HG03354 (cell line): ENCODE results near the gene ABHD17C.

Source experiments
- ATAC-seq: cut with Tn5 transposase; IDR thresholded peaks from one replicate; pipeline ENCODE4 v1.9.1; 2021; ENCODE audit warnings: mild to moderate bottlenecking; ENCODE audit not compliant: unreplicated experiment, poor library complexity, severe bottlenecking

ABHD17C gene

GRCh38 chr15:80685628-80686027 is 9.5 kb upstream of the ABHD17C start:
- no peak for ATAC-seq

DNA sequence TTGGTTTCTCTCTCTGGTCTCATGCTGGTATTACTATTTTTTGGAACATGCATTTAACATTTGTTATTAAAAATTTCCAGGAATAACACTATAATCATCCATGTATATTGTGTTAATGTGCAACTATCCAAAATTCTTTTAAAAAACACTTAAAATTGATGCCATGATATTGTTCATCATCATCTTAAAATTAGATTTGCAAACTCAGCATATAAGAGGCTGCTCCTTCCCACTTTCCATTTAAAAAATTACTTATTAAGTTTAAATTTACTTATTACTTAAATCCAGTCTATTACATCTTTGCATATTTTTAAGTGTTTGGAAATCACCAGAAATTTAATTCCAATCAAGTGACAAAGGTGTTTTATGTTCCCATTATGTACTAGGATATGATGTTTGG is 5.8 kb upstream of the ABHD17C start:
- no peak for ATAC-seq

DNA sequence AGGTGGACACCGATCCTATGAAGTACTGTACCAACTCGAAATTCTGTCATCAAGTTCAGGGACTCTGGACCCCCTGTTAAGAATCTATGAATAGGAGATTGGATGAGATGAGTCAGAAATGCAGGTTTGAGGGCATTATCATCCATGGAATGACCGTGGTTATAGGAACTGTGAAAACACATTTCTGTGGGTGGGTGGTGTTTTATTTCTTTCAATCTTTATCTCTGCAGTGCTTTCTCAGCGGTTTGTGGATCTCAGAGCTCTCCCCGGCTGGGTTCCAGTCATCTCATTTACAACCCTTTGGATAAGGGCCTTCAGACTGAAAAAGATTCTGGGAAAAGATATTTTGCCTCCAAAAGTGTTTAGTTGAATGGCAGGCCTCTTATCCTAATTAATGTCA is 5.4 kb upstream of the ABHD17C start:
- ATAC-seq, result no peak

GRCh38 chr15:80691575-80691974 is 3.5 kb upstream of the ABHD17C start:
- ATAC-seq, result no peak

DNA sequence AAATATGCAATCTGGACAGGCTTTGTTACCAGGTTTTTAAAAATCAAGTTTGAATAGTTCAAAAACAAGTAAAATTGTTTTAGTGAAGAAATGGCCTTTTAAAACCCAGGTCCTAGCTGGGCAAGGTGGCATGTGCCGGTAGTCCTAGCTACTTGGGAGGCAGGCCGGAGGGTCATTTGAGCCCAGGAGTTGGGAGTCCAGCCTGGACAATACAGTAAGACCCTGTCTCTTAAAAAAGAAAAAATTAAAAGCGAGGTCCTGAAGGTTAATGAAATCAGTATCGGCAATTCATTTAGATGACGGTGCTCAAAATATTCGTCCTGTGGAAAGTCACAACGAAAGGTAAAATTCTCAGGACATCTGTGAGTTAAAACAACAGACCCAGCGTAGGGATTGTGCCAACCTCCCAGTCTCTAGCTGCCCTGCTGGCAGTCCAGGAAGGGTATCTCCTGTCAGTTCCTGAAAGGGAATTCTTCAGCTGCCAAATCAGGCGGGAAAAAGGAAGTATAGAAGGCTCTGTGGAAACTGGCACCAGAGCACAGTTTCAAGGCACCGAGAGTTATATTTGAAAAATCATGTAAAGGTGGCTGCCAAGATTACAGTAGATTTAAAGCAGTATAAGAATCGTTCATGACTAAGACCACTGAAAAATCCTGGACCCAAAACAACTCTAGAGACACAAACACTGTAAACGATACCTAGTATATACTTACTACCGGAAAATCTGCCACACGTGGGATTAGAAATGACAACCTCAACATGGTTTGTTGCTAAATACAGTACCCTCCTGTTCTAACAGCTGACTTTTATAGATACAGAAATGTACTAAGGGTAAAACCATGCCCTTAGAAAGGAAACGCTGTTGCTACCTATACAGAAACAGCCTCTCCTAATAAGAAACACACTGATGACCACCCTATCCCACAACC is 1.2 kb upstream of the ABHD17C start:
- peak; percentile 17 for ATAC-seq

GRCh38 chr15:80694611-80695098 is 455 bp upstream of the ABHD17C start:
- peak; percentile 38 for ATAC-seq

GRCh38 chr15:80695911-80696661 is 976 bp downstream of the ABHD17C start:
- no peak for ATAC-seq

GRCh38 chr15:80697075-80697685 is 2.1 kb downstream of the ABHD17C start:
- ATAC-seq, result no peak

DNA sequence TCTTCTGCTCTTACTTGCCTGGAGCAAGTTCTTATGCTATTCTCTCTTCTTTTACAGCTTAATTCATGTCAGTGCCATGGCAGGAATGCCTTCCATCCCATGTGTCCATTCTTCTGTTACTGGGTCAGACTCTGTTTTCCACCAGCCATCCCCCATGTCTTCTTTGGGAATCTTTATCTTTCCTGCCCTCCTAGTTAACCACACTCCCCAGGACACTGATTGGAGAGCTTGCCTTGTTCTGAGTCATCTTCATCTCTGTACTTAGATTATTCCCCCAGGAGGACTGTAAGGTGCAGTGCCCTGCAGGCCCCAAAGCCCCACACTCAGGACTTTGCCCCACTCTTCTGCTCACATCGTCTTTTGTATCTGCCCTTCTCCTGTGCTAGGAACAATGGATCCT is 3.6 kb downstream of the ABHD17C start:
- ATAC-seq, result no peak

- ATAC-seq, result no peak
Observed at GRCh38 chr15:80699981-80700380, 4.9 kb downstream of the ABHD17C start.

DNA sequence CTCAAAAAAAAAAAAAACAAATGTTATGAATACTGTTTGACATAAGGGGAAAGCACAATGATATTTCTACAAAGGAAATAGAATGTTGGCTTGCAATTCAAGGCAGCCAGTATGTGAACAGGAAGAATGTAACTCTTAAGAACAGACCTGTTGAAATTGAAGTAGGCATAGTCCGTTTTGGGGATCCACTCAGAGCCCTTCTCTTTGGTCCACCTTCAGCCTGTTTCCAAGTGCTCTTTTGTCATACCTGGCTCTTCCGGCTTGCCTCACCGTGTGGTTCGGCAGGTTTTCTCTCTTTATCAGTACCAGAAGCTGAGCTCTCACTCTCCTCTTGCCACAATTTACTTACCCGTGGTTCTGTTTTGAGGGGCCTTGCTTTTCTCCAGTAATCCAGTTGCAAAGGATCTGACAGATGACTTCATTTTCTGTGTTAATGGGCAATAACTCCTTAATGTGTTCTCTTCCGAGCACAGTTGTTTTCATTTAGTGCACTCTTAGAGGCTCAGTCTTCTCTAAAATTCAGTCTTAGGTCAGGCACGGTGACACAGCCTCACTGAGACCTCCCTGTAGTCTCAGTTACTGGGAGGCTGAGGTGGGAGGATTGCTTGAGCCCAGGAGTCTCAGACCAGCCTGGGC is 6.7 kb downstream of the ABHD17C start:
- no peak for ATAC-seq

DNA sequence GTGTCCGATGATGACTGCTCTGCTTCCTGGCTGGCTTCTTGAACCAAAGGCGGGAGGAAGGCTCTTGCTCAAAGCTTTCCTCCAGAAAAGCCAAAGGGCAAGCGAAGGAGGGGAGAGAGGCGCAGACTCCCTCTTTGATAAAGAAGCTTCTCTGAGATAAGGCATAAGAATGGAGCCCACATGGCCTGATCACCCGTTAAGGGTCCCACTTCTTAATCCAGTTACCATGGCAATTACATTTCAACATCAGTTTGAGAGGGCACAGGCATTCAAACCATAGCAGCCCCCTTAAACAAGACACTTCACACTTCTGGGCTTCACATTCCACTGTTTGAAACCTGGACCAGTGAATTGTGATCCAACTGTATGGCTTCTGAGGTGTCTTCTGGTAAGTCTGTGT is 8.0 kb downstream of the ABHD17C start:
- ATAC-seq, result no peak

DNA sequence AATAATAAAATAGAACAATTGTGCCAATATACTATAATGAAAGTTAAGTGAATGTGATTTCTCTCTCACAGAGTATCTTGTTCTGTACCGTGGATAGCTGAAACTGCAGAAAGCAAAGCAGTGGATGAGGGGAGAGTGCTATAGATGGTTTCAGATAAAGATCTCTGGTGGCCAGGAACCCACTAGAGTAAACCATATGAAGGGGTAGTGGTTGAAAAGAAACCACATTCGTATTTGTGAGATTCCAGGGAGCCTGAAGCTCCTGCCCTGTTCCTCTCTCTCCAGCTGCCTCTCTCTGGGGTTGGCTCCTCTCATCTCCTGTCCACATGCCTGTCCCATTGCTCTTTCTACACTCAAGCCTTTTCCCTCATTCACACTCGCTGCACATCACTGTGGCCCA is 8.9 kb downstream of the ABHD17C start:
- no peak for ATAC-seq

GRCh38 chr15:80706161-80706560 is 11.1 kb downstream of the ABHD17C start:
- ATAC-seq, result no peak

- ATAC-seq, result no peak
Observed at GRCh38 chr15:80709542-80709941, 14.4 kb downstream of the ABHD17C start.

GRCh38 chr15:80710635-80711554 is 15.8 kb downstream of the ABHD17C start:
- peak; percentile 46 for ATAC-seq

DNA sequence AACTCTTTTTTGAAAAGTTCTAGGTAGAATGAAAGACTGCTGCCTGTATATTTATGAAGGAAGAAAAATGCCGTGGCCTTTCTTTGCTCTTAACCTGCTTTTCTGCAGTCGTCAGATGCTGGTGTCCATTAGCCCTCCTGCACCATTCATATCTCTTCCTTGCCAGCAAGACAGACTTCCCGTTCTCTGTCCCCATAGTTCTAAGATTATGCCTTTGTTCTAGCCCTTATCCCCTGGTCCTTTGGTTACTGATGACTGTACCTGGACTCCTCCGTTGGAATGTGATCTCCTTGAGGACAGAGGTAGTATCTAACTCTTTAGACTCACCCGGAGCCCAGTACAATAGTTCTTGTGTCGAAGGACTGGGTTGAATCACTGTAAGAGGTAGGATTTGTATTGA is 16.8 kb downstream of the ABHD17C start:
- no peak for ATAC-seq

GRCh38 chr15:80712956-80713355 is 17.8 kb downstream of the ABHD17C start:
- ATAC-seq, result no peak

DNA sequence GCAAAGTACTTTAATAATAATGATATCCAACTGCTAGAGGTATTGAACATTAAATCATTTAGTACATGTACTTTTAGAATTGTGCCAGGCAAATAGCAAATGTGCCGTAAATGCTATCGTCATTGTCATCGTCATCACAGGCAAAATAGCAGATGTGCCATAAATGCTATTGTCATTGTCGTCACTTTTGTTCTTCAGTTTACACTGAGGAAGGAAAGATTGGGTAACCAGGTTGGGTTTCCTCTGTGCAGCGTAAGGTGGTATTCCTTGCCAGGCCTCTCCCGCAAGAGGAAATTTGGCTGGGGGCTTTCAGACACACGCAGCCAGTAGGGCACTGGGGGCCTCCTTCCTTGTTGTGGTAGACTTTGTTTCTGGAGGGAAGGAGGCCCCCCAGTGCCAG is 26.4 kb downstream of the ABHD17C start:
- no peak for ATAC-seq
